Vagina (tissue), 2 donors: ENCODE results near the gene RPS26.

Source experiments
- POLR2A ChIP-seq, 2 donors: fragments of 450-650 bp; IDR thresholded peaks; one replicate each; pipeline ENCODE4 v1.6.1; 2017; ENCODE audit warnings: antibody characterized with exemption in 2 of 2, mild to moderate bottlenecking in 2 of 2, moderate library complexity in 2 of 2
- POLR2AphosphoS5 ChIP-seq, 2 donors: sonication (generic); formaldehyde crosslinking; IDR thresholded peaks; one replicate each; pipeline ENCODE4 v1.9.0; 2017; ENCODE audit warnings: antibody characterized with exemption in 2 of 2, mild to moderate bottlenecking in 2 of 2, low read depth in 1 of 2; ENCODE audit not compliant: insufficient read depth in 1 of 2
- TF ChIP-seq, protein P1 (sequence below), 3 experiments: fragments of 450-650 bp in 2 of 3; fragments of 200-600 bp in 1 of 3; sonication (generic) in 1 of 3; IDR thresholded peaks; one replicate each; pipeline ENCODE4 v1.5.1; 2017 to 2019; ENCODE audit warnings: antibody characterized with exemption in 3 of 3, mild to moderate bottlenecking in 2 of 3, moderate library complexity in 2 of 3

DNA sequence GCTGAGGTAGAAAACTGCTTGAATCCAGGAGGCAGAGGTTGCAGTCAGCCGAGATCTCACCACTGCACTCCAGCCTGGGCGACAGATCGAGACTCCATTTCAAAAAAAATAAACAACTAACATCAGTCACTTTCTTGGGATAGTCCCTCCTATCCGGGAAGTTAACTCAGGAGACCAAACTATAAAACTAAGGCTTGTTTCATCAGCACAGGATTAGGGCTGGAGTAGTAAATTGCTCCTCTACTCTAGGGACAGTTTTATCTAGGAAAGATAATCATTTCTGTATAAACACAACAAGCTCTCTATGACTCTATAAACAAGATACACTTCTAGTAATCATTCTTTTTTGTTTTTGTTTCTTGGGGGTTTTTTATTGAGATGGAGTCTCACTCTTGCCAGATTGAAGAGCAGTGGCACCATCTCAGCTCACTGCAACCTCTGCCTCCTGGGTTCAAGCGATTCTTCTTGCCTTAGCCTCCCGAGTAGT, 11.7 kb downstream of the RPS26 start:
- TF ChIP-seq, protein P1, sequence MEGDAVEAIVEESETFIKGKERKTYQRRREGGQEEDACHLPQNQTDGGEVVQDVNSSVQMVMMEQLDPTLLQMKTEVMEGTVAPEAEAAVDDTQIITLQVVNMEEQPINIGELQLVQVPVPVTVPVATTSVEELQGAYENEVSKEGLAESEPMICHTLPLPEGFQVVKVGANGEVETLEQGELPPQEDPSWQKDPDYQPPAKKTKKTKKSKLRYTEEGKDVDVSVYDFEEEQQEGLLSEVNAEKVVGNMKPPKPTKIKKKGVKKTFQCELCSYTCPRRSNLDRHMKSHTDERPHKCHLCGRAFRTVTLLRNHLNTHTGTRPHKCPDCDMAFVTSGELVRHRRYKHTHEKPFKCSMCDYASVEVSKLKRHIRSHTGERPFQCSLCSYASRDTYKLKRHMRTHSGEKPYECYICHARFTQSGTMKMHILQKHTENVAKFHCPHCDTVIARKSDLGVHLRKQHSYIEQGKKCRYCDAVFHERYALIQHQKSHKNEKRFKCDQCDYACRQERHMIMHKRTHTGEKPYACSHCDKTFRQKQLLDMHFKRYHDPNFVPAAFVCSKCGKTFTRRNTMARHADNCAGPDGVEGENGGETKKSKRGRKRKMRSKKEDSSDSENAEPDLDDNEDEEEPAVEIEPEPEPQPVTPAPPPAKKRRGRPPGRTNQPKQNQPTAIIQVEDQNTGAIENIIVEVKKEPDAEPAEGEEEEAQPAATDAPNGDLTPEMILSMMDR (IDR thresholded peaks at IDR 0.05), result no peak
- TF ChIP-seq POLR2A (IDR thresholded peaks at IDR 0.05) (no peak), POLR2AphosphoS5 (IDR thresholded peaks at IDR 0.05; ENCODE audit: insufficient read depth in 1 of 2, low read depth in 1 of 2) (no peak)
